ENCODE measurements around the gene GEMIN4.
"Not testable (repeated sequence)": the region's sequence is repeated elsewhere in the genome, so short reads cannot be mapped to it uniquely, and the experiment has no call there.

GEMIN4 gene

DNA sequence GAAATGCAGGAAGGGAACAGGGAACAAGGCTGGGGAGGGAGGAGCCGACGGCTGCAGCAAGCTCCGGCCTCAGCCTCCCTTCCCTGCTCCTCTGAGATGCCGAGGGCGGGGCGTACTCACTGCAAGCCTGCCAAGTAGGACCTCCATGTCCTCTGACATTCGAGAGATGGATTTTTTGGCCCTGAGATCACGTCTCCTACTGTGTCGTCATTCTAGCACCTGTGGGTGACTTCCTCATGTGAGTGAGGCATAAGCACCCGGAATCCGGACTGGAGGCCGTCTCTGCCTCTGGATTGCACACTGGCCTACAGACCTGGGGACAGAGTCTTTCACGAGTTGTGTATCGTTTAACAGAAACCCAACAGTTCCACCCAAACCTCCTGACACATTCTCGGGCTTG lies 44.5 kb upstream of the GEMIN4 start:
- H3K4me3 ChIP-seq (ENCODE audit: low read depth, low read length): no peak overlapping the region
- DNase-seq (ENCODE audit: low read depth): no peak
- TF ChIP-seq, protein P1, sequence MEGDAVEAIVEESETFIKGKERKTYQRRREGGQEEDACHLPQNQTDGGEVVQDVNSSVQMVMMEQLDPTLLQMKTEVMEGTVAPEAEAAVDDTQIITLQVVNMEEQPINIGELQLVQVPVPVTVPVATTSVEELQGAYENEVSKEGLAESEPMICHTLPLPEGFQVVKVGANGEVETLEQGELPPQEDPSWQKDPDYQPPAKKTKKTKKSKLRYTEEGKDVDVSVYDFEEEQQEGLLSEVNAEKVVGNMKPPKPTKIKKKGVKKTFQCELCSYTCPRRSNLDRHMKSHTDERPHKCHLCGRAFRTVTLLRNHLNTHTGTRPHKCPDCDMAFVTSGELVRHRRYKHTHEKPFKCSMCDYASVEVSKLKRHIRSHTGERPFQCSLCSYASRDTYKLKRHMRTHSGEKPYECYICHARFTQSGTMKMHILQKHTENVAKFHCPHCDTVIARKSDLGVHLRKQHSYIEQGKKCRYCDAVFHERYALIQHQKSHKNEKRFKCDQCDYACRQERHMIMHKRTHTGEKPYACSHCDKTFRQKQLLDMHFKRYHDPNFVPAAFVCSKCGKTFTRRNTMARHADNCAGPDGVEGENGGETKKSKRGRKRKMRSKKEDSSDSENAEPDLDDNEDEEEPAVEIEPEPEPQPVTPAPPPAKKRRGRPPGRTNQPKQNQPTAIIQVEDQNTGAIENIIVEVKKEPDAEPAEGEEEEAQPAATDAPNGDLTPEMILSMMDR (IDR thresholded peaks at IDR 0.05; ENCODE audit: control insufficient read depth, extremely low read depth, insufficient read depth): no peak

DNA sequence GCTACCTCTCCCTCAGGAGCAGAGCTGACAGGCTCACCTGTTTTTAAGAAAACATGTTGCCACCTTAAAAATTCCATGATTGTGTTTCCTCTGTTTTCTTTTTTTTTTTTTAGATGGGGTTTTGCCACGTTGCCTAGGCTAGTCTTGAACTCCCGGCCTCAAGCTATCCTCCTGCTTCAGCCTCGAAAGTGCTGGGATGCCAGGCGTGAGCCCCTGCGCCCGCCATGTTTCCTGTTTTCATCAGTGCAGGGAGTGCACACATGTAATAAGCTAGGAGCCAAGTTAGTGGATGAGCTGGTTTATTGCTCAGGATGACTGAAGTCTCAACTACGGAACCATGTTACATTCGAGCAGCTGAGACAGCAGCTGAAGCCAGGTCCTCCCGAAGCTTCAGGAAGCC lies 43.7 kb upstream of the GEMIN4 start:
- TF ChIP-seq, protein P1 (IDR thresholded peaks at IDR 0.05; ENCODE audit: control insufficient read depth, extremely low read depth, insufficient read depth): no peak
- DNase-seq (ENCODE audit: low read depth): no peak
- H3K4me3 ChIP-seq (ENCODE audit: low read depth, low read length): no peak overlapping the region

DNA sequence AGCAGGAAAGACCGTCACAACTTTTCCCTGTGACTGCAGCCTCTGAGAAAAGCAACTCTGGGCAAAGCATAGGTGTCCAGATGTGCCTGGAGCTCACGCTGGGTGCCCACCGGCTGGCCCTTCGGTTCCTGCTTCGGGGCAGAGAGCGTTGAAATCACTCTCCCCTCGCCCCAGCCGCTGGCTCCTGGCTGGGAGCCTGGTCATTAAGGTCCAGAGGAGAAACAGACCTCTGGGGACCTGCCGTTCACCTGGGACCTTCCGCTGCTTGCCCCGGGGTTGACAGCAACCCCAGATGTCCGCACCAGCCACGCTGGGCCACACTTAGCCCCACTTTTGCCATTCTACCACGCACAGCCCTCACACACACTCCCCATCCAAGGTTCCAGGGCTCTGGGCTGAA lies 43.2 kb upstream of the GEMIN4 start:
- peak overlapping the region; percentile 23 for H3K4me3 ChIP-seq (ENCODE audit: low read depth, low read length)
- TF ChIP-seq, protein P1 (IDR thresholded peaks at IDR 0.05; ENCODE audit: control insufficient read depth, extremely low read depth, insufficient read depth): no peak
- DNase-seq (ENCODE audit: low read depth): no peak

DNA sequence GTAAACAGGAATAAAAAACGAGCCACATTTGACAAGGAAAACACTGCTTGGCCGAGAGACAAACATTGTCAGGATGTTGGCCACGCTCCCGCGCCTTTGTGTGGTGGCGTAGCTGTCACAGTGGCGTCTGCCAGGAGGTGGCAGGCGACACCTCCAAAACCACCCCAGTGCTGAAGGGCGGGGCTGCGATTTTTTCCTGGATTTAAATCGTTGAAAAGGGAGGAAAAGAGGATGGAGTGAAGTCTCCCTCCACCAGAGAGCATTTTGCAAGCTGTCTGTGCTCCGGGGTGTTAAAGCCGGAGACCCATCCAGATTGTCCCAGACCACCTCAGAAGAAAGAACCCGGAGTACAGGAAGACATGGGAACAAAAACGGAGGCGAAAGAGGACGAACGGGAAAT lies 42.8 kb upstream of the GEMIN4 start:
- H3K4me3 ChIP-seq (ENCODE audit: low read depth, low read length): peak overlapping the region; percentile 23
- DNase-seq (ENCODE audit: low read depth): peak; percentile 73
- TF ChIP-seq, protein P1 (IDR thresholded peaks at IDR 0.05; ENCODE audit: control insufficient read depth, extremely low read depth, insufficient read depth): peak; percentile 94

DNA sequence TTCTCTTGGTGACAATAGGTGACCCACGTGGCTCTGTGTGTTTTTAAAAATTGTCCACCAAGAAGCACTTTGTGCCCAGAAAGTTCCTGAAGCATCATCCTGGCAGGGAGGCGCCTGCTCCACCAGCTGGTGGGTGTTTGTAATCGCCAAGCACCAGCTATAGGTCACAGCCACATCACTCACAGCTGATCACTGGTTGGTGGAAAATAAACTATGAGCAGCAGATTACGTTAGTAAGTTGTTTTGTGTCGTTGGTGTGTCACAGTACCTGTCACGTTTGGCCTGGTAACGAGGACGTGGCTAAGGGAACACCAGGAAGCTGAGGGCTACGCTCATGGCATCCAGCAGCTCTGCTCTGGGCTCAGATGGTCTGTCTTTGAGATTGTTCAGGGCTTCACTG lies 40.2 kb upstream of the GEMIN4 start:
- H3K4me3 ChIP-seq (ENCODE audit: low read depth, low read length): no peak overlapping the region
- TF ChIP-seq, protein P1 (IDR thresholded peaks at IDR 0.05; ENCODE audit: control insufficient read depth, extremely low read depth, insufficient read depth): no peak
- no peak for DNase-seq (ENCODE audit: low read depth)

DNA sequence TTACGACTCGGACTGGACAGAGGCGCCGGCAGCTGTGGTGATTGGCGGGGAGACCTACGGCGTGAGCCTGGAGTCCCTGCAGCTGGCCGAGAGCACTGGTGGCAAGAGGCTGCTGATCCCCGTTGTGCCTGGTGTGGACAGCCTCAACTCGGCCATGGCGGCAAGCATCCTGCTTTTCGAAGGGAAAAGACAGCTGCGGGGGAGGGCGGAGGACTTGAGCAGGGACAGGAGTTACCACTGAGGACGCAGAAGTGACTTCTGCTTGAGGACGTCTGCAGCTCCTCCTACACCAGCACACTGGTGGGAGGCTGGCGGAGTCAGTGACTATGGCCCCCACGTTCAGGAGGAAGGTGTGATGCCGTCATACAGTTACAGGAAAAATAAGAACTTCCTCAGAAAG lies 39.8 kb upstream of the GEMIN4 start:
- no peak for DNase-seq (ENCODE audit: low read depth)
- TF ChIP-seq, protein P1 (IDR thresholded peaks at IDR 0.05; ENCODE audit: control insufficient read depth, extremely low read depth, insufficient read depth): no peak
- no peak overlapping the region for H3K4me3 ChIP-seq (ENCODE audit: low read depth, low read length)

DNA sequence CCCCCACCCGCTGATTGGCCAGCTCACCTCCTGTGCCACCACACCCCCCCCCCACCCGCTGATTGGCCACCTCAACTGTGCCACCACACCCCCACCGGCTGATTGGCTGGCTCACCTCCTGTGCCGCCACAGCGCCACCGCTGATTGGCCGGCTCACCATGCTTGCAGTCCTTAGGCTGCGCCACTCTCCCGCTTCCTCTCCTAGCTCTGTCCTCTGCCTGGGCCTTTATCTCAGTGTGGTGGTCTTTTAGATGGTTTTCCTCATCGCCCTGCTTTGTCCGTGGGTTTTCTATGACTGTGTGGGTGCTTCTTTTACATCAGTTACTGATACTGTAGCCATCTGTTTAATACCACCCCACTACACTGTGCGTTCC lies 38.8 kb upstream of the GEMIN4 start:
- not testable (repeated sequence) for H3K4me3 ChIP-seq (ENCODE audit: low read depth, low read length); DNase-seq (ENCODE audit: low read depth)

DNA sequence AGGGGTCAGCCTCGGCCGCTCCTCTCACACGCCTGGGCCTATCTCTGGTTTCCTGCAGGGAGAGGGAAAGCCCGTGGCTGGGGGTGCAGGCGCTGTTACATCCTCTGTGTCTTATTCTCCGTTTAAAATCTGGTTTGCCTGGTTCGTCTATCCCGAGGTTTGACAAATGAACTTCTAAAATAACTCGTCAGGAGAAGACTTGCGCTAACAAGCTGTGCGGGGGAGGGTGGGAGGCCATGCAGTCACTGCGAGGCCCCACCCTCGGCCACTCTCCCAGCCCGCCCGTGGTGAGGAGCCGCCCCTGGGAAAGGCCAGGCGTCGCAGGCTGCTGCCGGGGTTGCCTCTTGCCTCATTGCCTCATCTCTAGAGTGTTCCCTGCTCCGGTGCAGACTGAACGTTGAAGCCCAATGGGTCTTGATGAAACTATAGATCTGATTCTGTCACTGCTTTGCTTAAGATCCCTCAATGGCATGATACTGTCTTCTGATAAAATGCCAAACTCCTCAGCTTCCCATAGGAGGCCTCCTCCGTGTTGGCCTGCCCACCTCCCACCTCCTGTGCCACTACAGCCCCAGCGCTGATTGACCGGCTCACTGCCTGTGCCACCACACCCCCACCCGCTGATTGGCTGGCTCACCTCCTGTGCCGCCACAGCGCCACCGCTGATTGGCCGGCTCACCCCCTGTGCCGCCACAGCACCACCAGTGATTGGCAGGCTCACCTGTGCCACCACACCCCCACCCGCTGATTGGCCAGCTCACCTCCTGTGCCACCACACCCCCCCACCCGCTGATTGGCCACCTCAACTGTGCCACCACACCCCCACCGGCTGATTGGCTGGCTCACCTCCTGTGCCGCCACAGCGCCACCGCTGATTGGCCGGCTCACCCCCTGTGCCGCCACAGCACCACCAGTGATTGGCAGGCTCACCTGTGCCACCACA lies 38.1 kb upstream of the GEMIN4 start:
- not testable (repeated sequence) for H3K4me3 ChIP-seq (ENCODE audit: low read depth, low read length); DNase-seq (ENCODE audit: low read depth)

All from LNCaP clone FGC (cell line).